ENCODE measurements around the gene UBALD2. TPM values are rescaled to one million over a fixed set of nuclear protein-coding genes. Genes with fewer than 3 reads are reported as not detected.
"Not testable (repeated sequence)": the region's sequence is repeated elsewhere in the genome, so short reads cannot be mapped to it uniquely, and the experiment has no call there.

The UBALD2 gene
- polyA plus RNA-seq, 1 donor (not counting 4 experiments of a cell fraction or from before 2014, with no cell fraction given): 33.9 TPM

DNA sequence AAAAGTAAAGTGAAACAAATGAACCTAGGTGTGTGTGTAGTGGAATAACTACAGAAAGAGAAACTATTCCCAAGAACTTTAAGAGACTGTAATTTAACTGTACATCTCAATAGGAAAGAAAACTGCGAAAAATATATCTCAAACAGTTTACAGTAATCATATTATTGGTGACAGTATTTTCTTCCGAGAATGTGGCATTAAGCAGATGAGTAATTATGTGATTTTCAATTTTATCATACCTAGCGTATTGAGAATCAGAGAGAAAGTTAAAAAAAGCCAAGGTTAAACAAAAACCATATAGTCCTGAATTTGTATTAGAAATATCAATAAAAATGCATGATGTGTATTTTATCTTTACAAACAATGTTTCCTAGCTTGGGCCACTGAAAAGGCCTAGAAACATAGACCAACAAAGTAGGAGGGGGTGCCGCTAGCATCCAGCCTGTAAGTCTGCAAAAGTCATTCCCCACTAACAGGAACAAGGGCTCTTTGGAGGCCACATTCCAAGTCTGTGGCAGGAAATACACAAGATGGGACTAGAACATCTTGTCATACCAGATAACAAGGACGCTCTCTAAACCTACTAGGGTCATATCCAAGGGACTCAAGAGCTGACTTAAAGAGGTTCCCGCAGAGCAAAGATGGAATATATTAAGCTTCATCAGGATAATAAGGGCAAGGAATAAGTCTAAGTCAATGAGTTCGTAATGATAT, 45.3 kb upstream of the UBALD2 start:
- Histone ChIP-seq H3K4me1 (ENCODE audit: control insufficient read depth, extremely low read depth, insufficient read depth, low read length) (no peaks in the 10 kb centered on the region), H3K4me3 (ENCODE audit: control insufficient read depth in 2 of 3, extremely low read depth in 1 of 3, insufficient read depth in 2 of 3, low read depth in 1 of 3, low read length in 3 of 3) (no peak overlapping the region), H3K9me1 (ENCODE audit: control insufficient read depth, extremely low read depth, insufficient read depth, low read length) (no peaks in the 10 kb centered on the region), H3K4me2 (ENCODE audit: control insufficient read depth, extremely low read depth, insufficient read depth, low read depth, low read length) (no peak overlapping the region), H3K9me3 (ENCODE audit: control insufficient read depth, low read depth, low read length) (no peaks in the 10 kb centered on the region), H2AFZ (ENCODE audit: control insufficient read depth, low read length) (no peak overlapping the region), H3K79me2 (ENCODE audit: control insufficient read depth, insufficient read depth, low read length) (no peaks in the 10 kb centered on the region), H3K27ac (ENCODE audit: control insufficient read depth, insufficient read depth, low read length) (no peak overlapping the region), H3K27me3 (ENCODE audit: control insufficient read depth, extremely low read depth, insufficient read depth, low read length) (no peaks in the 10 kb centered on the region), H4K20me1 (ENCODE audit: control insufficient read depth, extremely low read depth, insufficient read depth, low read length) (no peaks in the 10 kb centered on the region), H3K9ac (ENCODE audit: control insufficient read depth, extremely low read depth, insufficient read depth, low read length) (no peak overlapping the region), H3K36me3 (ENCODE audit: control insufficient read depth in 2 of 2, extremely low read depth in 1 of 2, insufficient read depth in 2 of 2, low read length in 2 of 2) (no peaks in the 10 kb centered on the region)
- no peak for DNase-seq (ENCODE audit: low read depth, low spot score)
- no peak for FAIRE-seq
- no peak for TF ChIP-seq EZH2 (IDR thresholded peaks at IDR 0.05; ENCODE audit: low read length)
- TF ChIP-seq CTCF (optimal IDR thresholded peaks at IDR 0.05 in 1 of 3, IDR thresholded peaks at IDR 0.05 in 1 of 3, conservative IDR thresholded peaks at IDR 0.05 in 1 of 3; ENCODE audit: extremely low read depth in 1 of 3, insufficient read depth in 2 of 3, low read length in 3 of 3): no peak
- dilution Hi-C loops (cut with MboI; ENCODE audit: extremely low pct_ligation_motif_present, low sequenced_read_pairs): no loop called here

DNA sequence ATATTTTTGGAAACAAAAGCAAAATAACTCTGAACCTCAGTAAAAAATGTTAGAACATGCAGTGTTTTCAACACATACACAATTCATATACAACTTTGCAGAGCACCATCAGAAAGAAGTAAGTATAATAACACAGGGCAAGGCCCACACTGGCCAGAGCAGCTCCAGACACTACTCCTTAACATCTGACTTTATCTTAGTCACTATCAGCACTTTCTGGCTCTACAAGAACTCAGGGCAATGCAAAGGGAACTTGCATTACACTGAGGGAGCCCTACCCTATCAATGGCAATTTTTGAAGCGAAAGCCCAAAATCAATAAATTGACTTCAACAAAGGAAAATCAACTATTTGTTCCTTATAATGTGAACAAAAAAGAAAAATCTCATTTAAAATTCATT, 41.3 kb upstream of the UBALD2 start:
- no peaks in the 10 kb centered on the region for H3K79me2 ChIP-seq (ENCODE audit: control insufficient read depth, insufficient read depth, low read length)
- FAIRE-seq: no peak
- H3K27ac ChIP-seq (ENCODE audit: control insufficient read depth, insufficient read depth, low read length): no peak overlapping the region
- H3K9me1 ChIP-seq (ENCODE audit: control insufficient read depth, extremely low read depth, insufficient read depth, low read length): no peaks in the 10 kb centered on the region
- no peaks in the 10 kb centered on the region for H3K36me3 ChIP-seq (ENCODE audit: control insufficient read depth in 2 of 2, extremely low read depth in 1 of 2, insufficient read depth in 2 of 2, low read length in 2 of 2)
- no peaks in the 10 kb centered on the region for H4K20me1 ChIP-seq (ENCODE audit: control insufficient read depth, extremely low read depth, insufficient read depth, low read length)
- dilution Hi-C loops (cut with MboI; ENCODE audit: extremely low pct_ligation_motif_present, low sequenced_read_pairs): no loop called here
- no peaks in the 10 kb centered on the region for H3K4me1 ChIP-seq (ENCODE audit: control insufficient read depth, extremely low read depth, insufficient read depth, low read length)
- H3K4me3 ChIP-seq (ENCODE audit: control insufficient read depth in 2 of 3, extremely low read depth in 1 of 3, insufficient read depth in 2 of 3, low read depth in 1 of 3, low read length in 3 of 3): no peak overlapping the region
- no peaks in the 10 kb centered on the region for H3K9me3 ChIP-seq (ENCODE audit: control insufficient read depth, low read depth, low read length)
- TF ChIP-seq CTCF (optimal IDR thresholded peaks at IDR 0.05 in 1 of 3, IDR thresholded peaks at IDR 0.05 in 1 of 3, conservative IDR thresholded peaks at IDR 0.05 in 1 of 3; ENCODE audit: extremely low read depth in 1 of 3, insufficient read depth in 2 of 3, low read length in 3 of 3): no peak
- TF ChIP-seq EZH2 (IDR thresholded peaks at IDR 0.05; ENCODE audit: low read length): no peak
- no peak overlapping the region for H3K9ac ChIP-seq (ENCODE audit: control insufficient read depth, extremely low read depth, insufficient read depth, low read length)
- H3K4me2 ChIP-seq (ENCODE audit: control insufficient read depth, extremely low read depth, insufficient read depth, low read depth, low read length): no peak overlapping the region
- no peak for DNase-seq (ENCODE audit: low read depth, low spot score)
- no peaks in the 10 kb centered on the region for H3K27me3 ChIP-seq (ENCODE audit: control insufficient read depth, extremely low read depth, insufficient read depth, low read length)
- H2AFZ ChIP-seq (ENCODE audit: control insufficient read depth, low read length): no peak overlapping the region

GRCh38 chr17:76225373-76226086, 39.6 kb upstream of the UBALD2 start:
- H3K9me3 ChIP-seq (ENCODE audit: control insufficient read depth, low read depth, low read length); H4K20me1 ChIP-seq (ENCODE audit: control insufficient read depth, extremely low read depth, insufficient read depth, low read length); H2AFZ ChIP-seq (ENCODE audit: control insufficient read depth, low read length); H3K4me3 ChIP-seq (ENCODE audit: control insufficient read depth in 2 of 3, extremely low read depth in 1 of 3, insufficient read depth in 2 of 3, low read depth in 1 of 3, low read length in 3 of 3); H3K4me2 ChIP-seq (ENCODE audit: control insufficient read depth, extremely low read depth, insufficient read depth, low read depth, low read length); H3K36me3 ChIP-seq (ENCODE audit: control insufficient read depth in 2 of 2, extremely low read depth in 1 of 2, insufficient read depth in 2 of 2, low read length in 2 of 2); H3K9me1 ChIP-seq (ENCODE audit: control insufficient read depth, extremely low read depth, insufficient read depth, low read length); H3K27ac ChIP-seq (ENCODE audit: control insufficient read depth, insufficient read depth, low read length); H3K4me1 ChIP-seq (ENCODE audit: control insufficient read depth, extremely low read depth, insufficient read depth, low read length); dilution Hi-C loops (cut with MboI; ENCODE audit: extremely low pct_ligation_motif_present, low sequenced_read_pairs); H3K9ac ChIP-seq (ENCODE audit: control insufficient read depth, extremely low read depth, insufficient read depth, low read length); H3K79me2 ChIP-seq (ENCODE audit: control insufficient read depth, insufficient read depth, low read length); DNase-seq (ENCODE audit: low read depth, low spot score): not testable (repeated sequence)
- H3K27me3 ChIP-seq (ENCODE audit: control insufficient read depth, extremely low read depth, insufficient read depth, low read length): peaks cover 11% of the 10 kb centered on the region
- FAIRE-seq: peak; percentile 23

Measured in keratinocyte (primary cell).